ENCODE results near the gene USF2.
"Not testable (repeated sequence)": the region's sequence is repeated elsewhere in the genome, so short reads cannot be mapped to it uniquely, and the experiment has no call there.

USF2 gene

GRCh38 chr19:35265900-35266519 is 2.8 kb upstream of the USF2 start:
- no peak for DNase-seq

- no peak for DNase-seq
These were observed 2.0 kb upstream of the USF2 start for GRCh38 chr19:35266520-35267352.

- no peak for DNase-seq
These were observed 1.4 kb upstream of the USF2 start for GRCh38 chr19:35267353-35267817.

DNA sequence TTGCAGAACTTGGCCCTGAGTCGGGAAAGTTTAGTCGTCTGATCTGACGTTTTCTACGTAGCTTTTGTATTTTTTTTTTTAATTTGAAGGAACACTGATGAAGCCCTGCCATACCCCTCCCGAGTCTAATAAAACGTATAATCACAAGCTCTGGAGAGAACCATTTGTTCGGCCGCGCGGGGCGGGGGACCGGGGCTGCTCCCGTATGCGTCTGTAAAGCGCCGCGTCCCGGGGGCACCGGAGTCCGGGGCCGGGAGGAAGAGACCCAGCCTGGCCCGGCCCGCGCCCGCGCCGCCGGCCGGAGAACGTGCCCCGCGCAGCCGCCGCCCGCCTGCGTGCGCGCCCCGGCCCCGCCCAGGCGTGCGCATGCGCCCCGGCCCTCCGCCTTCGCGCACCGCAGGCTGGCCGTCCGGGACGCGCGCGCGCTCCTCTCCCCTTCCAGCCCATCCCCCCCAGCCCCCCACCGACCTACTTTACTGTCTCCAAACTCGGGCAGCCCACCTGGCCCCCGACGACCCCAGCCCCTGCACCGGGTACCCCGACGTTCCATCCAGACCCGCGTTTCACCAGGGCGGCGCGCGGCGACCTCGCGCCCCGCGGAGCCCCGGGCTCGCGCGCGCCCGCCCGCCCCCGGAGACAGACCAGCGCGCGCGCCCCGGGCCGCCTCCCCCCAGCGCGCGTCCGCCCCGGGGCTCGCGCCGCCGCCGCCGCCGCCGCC is 785 bp upstream of the USF2 start:
- DNase-seq: peak; percentile 27 to 54

DNA sequence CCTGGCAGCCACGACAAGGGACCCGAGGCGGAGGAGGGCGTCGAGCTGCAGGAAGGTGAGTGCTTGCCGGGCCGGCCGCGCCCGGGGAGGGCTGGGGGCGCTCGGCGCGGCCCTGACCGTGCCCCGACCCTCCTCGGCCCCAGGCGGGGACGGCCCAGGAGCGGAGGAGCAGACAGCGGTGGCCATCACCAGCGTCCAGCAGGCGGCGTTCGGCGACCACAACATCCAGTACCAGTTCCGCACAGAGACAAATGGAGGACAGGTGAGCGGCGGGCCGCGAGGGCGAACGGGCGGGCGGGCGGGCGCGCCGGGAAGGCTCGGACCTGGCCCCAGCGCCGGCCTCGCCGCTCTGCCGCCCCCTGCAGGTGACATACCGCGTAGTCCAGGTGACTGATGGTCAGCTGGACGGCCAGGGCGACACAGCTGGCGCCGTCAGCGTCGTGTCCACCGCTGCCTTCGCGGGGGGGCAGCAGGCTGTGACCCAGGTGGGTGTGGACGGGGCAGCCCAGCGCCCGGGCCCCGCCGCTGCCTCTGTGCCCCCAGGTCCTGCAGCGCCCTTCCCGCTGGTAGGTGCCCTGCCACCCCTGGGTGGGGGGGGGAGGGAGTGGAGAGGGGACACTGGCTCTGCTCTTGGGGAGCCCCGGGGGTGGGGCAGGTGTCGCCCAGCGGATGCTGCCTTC is 816 bp downstream of the USF2 start:
- peak; percentile 53 to 65 for DNase-seq

GRCh38 chr19:35270381-35270811 is 1.6 kb downstream of the USF2 start:
- no peak for DNase-seq

GRCh38 chr19:35271546-35271945 is 2.8 kb downstream of the USF2 start:
- no peak for DNase-seq

DNA sequence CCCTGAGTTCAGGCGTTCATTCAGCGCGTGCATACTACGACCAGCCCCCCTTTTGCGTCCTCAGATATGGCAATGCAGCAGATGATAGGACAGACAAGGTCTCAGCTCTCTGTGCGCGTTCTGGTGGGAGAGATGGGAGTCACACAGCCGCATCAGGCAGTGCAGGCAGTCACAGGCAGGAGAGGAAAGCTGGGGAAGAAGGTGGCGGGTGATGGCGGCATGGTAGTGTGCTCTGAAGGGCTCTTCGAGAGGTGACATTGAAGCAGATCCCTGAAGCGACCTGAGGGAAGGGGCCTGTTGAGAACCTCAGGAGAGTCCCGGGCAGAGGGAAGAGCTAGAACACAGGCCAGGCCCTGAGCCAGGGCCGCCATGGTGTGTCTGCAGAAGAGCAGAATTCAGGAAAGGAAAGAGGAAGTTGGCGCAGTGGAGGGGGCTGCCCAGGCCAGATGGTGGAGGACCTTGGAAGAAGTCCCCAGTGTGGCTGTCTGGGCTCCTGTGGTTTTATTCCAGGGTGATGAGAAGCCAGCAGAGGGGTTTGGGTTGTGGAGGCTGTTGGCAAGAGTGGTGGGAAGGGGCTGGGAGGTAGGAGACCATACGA is 3.5 kb downstream of the USF2 start:
- DNase-seq: peak in 1 of 2 experiments; percentile 19

DNA sequence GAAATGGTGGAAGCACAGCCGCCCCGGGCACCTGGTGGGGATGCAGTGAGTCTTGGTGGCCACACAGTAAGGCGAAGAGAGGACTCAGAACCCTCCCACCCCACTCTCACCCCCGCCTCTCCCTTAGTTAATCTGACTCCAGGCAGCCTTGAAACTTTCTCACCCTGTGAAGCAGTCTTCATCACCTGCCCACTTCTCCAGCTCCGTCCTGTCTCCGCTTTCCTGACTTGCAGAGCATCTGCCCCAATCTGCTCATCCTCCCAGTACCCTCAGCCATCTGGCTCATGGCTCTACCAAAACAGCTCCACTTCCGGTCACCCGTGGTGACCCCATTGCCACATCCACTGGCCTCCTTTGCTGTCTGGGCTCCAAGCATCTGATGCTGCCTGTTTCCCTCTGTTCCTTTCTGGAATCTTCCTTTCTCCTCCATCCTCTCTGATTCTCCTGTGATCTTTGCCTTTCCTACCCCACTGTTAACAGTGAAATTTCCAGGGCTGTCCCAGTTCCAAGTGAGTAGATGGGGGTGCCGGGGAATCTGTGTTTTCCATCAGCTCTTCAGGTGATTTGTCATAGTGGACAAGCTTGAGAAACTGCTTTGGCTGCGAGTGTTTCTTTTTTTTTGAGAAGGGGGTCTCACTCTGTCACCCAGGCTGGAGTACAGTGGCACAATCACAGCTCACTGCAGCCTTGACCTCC is 4.3 kb downstream of the USF2 start:
- DNase-seq: no peak

DNA sequence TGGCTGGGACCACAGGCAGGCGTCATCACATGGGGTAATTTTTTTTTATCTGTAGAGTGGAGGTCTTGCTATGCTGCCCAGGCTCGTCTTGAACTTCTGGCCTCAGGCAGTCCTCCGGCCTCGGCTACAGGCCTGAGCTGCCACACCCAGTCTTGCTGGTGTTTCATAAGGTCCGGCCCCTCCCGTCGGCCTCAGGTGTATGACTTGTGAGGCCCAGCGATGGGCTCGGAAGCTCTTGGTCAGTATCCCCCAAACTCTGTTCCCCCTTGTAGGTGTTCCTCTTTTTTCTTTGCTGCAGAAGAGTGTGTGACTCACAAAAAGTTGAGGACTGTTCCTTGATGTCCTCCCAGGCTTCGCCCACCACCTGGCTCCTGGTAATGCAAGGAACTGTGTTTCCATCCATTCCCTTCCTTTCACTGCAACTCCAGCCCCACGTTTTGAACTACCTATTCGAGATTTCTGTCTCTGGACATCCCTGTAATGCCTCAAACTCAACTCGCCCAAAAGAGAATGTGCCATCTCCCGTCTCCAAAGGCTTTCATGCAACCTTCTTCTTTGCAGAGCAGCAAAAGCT is 5.0 kb downstream of the USF2 start:
- no peak for DNase-seq

GRCh38 chr19:35274323-35274722 is 5.6 kb downstream of the USF2 start:
- no peak for DNase-seq

GRCh38 chr19:35276706-35277281 is 8.0 kb downstream of the USF2 start:
- DNase-seq: no peak

- no peak for DNase-seq
These were observed 10.0 kb downstream of the USF2 start for GRCh38 chr19:35278578-35279284.

DNA sequence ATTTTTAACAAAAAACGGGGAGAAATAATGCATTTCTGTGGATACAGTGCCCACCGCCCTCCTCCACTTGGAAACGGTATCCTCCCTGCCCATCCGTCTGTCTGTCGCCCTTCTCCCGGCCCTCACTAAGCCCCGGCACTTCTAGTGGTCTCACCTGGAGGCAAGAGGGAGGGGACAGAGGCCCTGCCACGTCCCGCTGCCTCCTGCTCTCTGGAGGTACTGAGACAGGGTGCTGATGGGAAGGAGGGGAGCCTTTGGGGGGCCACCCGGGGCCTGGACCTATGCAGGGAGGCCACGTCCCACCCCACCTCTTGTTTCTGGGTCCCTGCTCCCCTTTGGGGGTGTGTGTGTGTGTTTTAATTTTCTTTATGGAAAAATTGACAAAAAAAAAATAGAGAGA is 10.6 kb downstream of the USF2 start:
- DNase-seq: no peak

GRCh38 chr19:35279985-35280821 is 11.4 kb downstream of the USF2 start:
- no peak for DNase-seq

GRCh38 chr19:35281303-35281702 is 12.5 kb downstream of the USF2 start:
- no peak for DNase-seq

- no peak for DNase-seq
These were observed 15.7 kb downstream of the USF2 start for GRCh38 chr19:35284153-35285094.

- DNase-seq: no peak
These were observed 16.3 kb downstream of the USF2 start for GRCh38 chr19:35285095-35285449.

- DNase-seq: not testable (repeated sequence)
These were observed 16.7 kb downstream of the USF2 start for GRCh38 chr19:35285465-35285864.

Data from AML-193 (cell line).